Osteocyte (in vitro differentiated cells): ENCODE results near the gene PEX14. TPM values are rescaled to one million over a fixed set of nuclear protein-coding genes. Genes with fewer than 3 reads are reported as not detected.

ENCODE experiments used
- DNase-seq: peaks from one replicate; pipeline ENCODE4 v3.0.0; 2021; ENCODE audit warnings: mixed read lengths; ENCODE audit not compliant: unreplicated experiment; ENCODE audit errors: extremely low spot score
- H3K27ac Mint-ChIP-seq: one replicate; pipeline ENCODE4 v1.8.0; 2021; ENCODE audit warnings: mild to moderate bottlenecking, mixed read lengths; ENCODE audit not compliant: unreplicated experiment
- H3K27me3 Mint-ChIP-seq: one replicate; pipeline ENCODE4 v1.8.0; 2021; ENCODE audit warnings: mixed read lengths; ENCODE audit not compliant: unreplicated experiment
- H3K36me3 Mint-ChIP-seq: one replicate; pipeline ENCODE4 v1.8.0; 2021; ENCODE audit warnings: mixed read lengths; ENCODE audit not compliant: unreplicated experiment
- H3K4me1 Mint-ChIP-seq: one replicate; pipeline ENCODE4 v1.8.0; 2021; ENCODE audit warnings: mixed read lengths; ENCODE audit not compliant: unreplicated experiment
- H3K4me3 Mint-ChIP-seq: one replicate; pipeline ENCODE4 v1.8.0; 2021; ENCODE audit warnings: mild to moderate bottlenecking, moderate library complexity, mixed read lengths; ENCODE audit not compliant: unreplicated experiment
- H3K9me3 Mint-ChIP-seq: one replicate; pipeline ENCODE4 v1.8.0; 2021; ENCODE audit warnings: mixed read lengths; ENCODE audit not compliant: unreplicated experiment
- CTCF ChIP-seq: fragments of 200-600 bp; sonication (generic); IDR thresholded peaks from 2 replicates; pipeline ENCODE4 v1.5.0; 2021; ENCODE audit warnings: antibody characterized with exemption, mild to moderate bottlenecking, moderate library complexity
- total RNA-seq: library from RNA; stranded (reverse); gene quantifications from 2 replicates; pipeline ENCODE4 v1.2.1, GENCODE V29; 2021

Gene PEX14
- total RNA-seq, 1 donor from 2014 or later: 22.2 TPM

DNA sequence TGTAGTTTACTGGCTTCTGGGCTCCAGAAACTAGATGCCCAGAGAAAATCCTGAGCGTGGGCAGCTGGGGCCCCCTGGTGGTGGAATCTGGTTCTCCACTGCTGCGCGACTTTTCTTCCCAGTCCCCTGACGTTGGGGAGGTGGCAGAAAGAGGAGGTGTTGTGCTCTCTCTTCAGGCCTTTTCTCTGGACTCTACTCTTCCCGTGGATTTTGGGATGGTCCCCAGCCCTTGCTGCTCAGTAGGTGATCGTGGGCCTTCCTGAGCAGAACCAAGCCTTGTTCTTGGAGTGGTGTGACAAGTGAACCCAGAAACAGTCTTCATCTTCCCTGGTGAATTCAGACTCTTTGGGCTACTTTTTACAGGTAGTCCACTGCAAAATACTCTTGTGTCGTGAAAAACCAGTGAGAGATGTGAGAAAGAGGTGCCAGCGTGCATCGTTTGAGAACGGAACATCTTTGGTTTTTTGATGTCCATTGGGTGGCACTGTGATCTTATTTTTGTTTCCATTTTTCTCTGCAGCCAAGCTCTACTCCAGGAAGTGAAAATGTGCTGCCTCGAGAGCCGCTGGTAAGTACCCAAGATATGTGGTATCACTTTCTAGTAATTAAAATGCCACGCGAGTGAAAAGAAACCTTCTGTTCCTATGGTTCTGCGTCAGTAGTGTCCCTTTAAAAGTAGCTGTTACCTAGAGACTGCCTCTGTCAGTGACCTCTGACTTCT is 20.2 kb downstream of the PEX14 start:
- H3K9me3 Mint-ChIP-seq: no peaks in the 10 kb centered on the region
- TF ChIP-seq CTCF: peak; percentile 92
- H3K36me3 Mint-ChIP-seq: no peaks in the 10 kb centered on the region
- H3K27ac Mint-ChIP-seq: peak overlapping the region; percentile 77
- peak overlapping the region; percentile 69 for H3K4me3 Mint-ChIP-seq
- H3K4me1 Mint-ChIP-seq: peaks cover 17% of the 10 kb centered on the region
- H3K27me3 Mint-ChIP-seq: no peaks in the 10 kb centered on the region
- DNase-seq: peak; percentile 91

DNA sequence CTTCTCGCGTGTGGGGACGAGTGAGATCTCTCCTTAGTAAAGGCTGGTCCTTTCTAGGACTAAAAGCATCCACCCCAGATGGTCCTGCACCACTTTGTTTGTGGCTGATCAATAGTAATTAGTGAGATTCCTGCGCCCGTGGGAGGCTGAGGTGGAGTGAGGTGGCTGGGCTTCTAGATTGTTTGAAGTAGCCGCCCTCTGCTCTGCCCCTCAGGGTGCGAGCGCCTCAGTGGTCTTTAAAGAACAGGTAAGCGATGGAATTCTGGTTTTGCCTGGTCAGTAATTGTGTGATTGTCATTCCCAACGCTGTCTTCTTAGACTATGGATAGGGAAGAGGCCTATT is 20.7 kb downstream of the PEX14 start:
- Mint-ChIP-seq H3K4me1 (peaks cover 13% of the 10 kb centered on the region), H3K27me3 (no peaks in the 10 kb centered on the region), H3K36me3 (no peaks in the 10 kb centered on the region), H3K9me3 (no peaks in the 10 kb centered on the region), H3K27ac (peak overlapping the region; percentile 77), H3K4me3 (peak overlapping the region; percentile 69)
- no peak for TF ChIP-seq CTCF
- no peak for DNase-seq

- Mint-ChIP-seq H3K27ac (no peak overlapping the region), H3K4me1 (peaks cover 11% of the 10 kb centered on the region), H3K4me3 (no peak overlapping the region), H3K36me3 (no peaks in the 10 kb centered on the region), H3K9me3 (no peaks in the 10 kb centered on the region), H3K27me3 (no peaks in the 10 kb centered on the region)
- TF ChIP-seq CTCF: no peak
- no peak for DNase-seq
Measured at GRCh38 chr1:10495952-10496351, 21.2 kb downstream of the PEX14 start.

DNA sequence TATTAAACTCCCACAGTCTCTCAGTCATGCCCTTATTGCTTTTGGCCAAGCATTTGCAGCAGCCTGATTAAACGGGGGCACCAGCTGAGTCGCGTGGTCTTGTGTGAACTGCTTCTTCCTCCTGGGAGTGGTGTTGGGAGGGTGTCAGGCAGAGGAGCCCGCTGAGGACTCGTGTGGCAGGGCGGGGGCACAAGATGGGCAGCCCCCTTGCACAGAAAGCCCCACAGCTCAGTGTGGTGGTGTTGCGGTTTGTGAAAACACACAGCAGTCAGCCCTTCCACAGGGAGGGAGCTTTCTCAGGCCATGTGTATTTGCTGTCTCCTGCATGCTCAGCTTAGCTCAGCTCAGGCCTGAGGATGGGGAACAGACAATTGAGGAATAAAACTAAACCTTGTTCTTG is 22.4 kb downstream of the PEX14 start:
- H3K4me3 Mint-ChIP-seq: no peak overlapping the region
- H3K4me1 Mint-ChIP-seq: peaks cover 11% of the 10 kb centered on the region
- TF ChIP-seq CTCF: no peak
- no peaks in the 10 kb centered on the region for H3K9me3 Mint-ChIP-seq
- H3K27ac Mint-ChIP-seq: no peak overlapping the region
- no peaks in the 10 kb centered on the region for H3K36me3 Mint-ChIP-seq
- DNase-seq: no peak
- H3K27me3 Mint-ChIP-seq: no peaks in the 10 kb centered on the region

DNA sequence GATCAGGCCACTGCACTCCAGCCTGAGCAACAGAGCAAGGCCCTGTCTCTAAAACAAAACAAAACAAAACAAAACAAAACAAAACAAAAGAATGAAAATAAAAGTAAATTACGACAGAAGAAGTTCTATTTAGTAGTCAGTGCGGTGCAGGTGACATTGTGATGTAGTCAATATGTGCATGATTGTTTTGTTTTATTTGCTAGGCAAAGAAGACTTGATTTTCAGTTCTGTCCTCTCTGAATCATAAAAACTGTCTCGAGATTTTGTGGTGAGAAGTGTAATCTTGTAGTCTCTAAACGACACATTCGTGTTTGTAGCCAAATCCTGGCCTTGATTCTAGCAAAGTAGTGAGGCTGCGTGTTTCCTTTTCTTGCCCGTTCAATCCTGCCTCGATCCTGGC is 23.5 kb downstream of the PEX14 start:
- H3K4me1 Mint-ChIP-seq: peaks cover 11% of the 10 kb centered on the region
- DNase-seq: no peak
- no peaks in the 10 kb centered on the region for H3K9me3 Mint-ChIP-seq
- no peak overlapping the region for H3K4me3 Mint-ChIP-seq
- no peak overlapping the region for H3K27ac Mint-ChIP-seq
- H3K36me3 Mint-ChIP-seq: no peaks in the 10 kb centered on the region
- H3K27me3 Mint-ChIP-seq: no peaks in the 10 kb centered on the region
- TF ChIP-seq CTCF: no peak
